K562 (cell line): ENCODE measurements around the gene CREB3L1. TPM values are rescaled to one million over a fixed set of nuclear protein-coding genes. Genes with fewer than 3 reads are reported as not detected.

ENCODE experiments used
- BHLHE40 ChIP-seq: IDR thresholded peaks from 2 replicates; pipeline ENCODE4 v1.6.1; 2011; ENCODE audit warnings: low read length, improper control_type of control experiment
- CCAR2 ChIP-seq: fragments of 200-400 bp; formaldehyde crosslinking; IDR thresholded peaks from 2 replicates; pipeline ENCODE4 v1.6.1; 2017; ENCODE audit warnings: mild to moderate bottlenecking, low read depth, low read length
- HMBOX1 ChIP-seq: sonication (generic); IDR thresholded peaks from 2 replicates; pipeline ENCODE4 v1.6.1; 2016
- KLF1 ChIP-seq: fragments of 450-650 bp; IDR thresholded peaks from 2 replicates; pipeline ENCODE4 v1.6.1; 2016; ENCODE audit warnings: missing genetic modification characterization, missing compliant biosample characterization
- LCOR ChIP-seq: sonication (generic); formaldehyde crosslinking; IDR thresholded peaks from 2 replicates; pipeline ENCODE4 v1.8.0; 2022; ENCODE audit warnings: mild to moderate bottlenecking, missing genetic modification reagents
- MECOM ChIP-seq: fragments of 250-450 bp; sonication (Bioruptor Pico); IDR thresholded peaks from 2 replicates; pipeline ENCODE4 v1.8.0; 2022; ENCODE audit warnings: inconsistent platforms
- PKNOX1 ChIP-seq: fragments of 450-650 bp; IDR thresholded peaks from 2 replicates; pipeline ENCODE4 v1.6.1; 2016
- POLR2AphosphoS5 ChIP-seq: IDR thresholded peaks from 2 replicates; pipeline ENCODE4 v1.6.1; 2011; ENCODE audit warnings: mild to moderate bottlenecking, low read depth, low read length, moderate library complexity; ENCODE audit not compliant: control insufficient read depth, insufficient read depth
- RBFOX2 ChIP-seq: fragments of 200-400 bp; formaldehyde crosslinking; IDR thresholded peaks from 2 replicates; pipeline ENCODE4 v1.6.1; 2017; ENCODE audit warnings: low read depth, mild to moderate bottlenecking, low read length, moderate library complexity
- TBP ChIP-seq: optimal IDR thresholded peaks from 2 replicates; pipeline ENCODE3; 2011; ENCODE audit warnings: low read depth, low read length, improper control_type of control experiment
- VEZF1 ChIP-seq: fragments of 200-800 bp; sonication (Bioruptor generic); IDR thresholded peaks from 2 replicates; pipeline ENCODE4 v1.6.1; 2017; ENCODE audit warnings: missing genetic modification characterization, missing compliant biosample characterization
- ZBTB40 ChIP-seq, 2 experiments: fragments of 450-650 bp in 1 of 2; sonication (generic) in 1 of 2; formaldehyde crosslinking in 1 of 2; IDR thresholded peaks; 2 replicates each; pipeline versions ENCODE4 v1.7.1 to v1.9.0; 2016 to 2022; ENCODE audit warnings: inconsistent platforms in 1 of 2, mild to moderate bottlenecking in 1 of 2, missing genetic modification reagents in 1 of 2
- ZNF589 ChIP-seq: fragments of 200-800 bp; sonication (Bioruptor generic); IDR thresholded peaks from 2 replicates; pipeline ENCODE4 v1.6.1; 2016; ENCODE audit warnings: low read depth, missing genetic modification characterization, missing compliant biosample characterization
- ZZZ3 ChIP-seq: fragments of 450-650 bp; IDR thresholded peaks from 2 replicates; pipeline ENCODE4 v1.6.1; 2016; ENCODE audit warnings: antibody characterized with exemption, mild to moderate bottlenecking, moderate library complexity
- polyA plus RNA-seq, 8 experiments: library from polyadenylated mRNA; depleted of rRNA in 4 of 8; stranded (reverse) in 5 of 8; unstranded in 3 of 8; fragments of >200 nt; fragmentation: Nextera tagmentation in 2 of 8; fragmentation: Illumina TruSeq in 1 of 8; extraction: Ambion mirVana in 2 of 8; extraction: Trizol in 1 of 8; gene quantifications; 2 replicates each; pipeline versions ENCODE4 v1.2.1 to v1.2.3, GENCODE V29; 2011 to 2014; ENCODE audit warnings: inconsistent platforms in 1 of 8, missing spikeins in 1 of 8
- total RNA-seq, 7 experiments: library from RNA; depleted of rRNA in 6 of 7; stranded (reverse); fragments of >200 nt in 6 of 7; fragmentation: Illumina TruSeq in 2 of 7; extraction: Trizol in 2 of 7; gene quantifications; 2 replicates each; pipeline versions ENCODE4 v1.2.1 to v1.2.3, GENCODE V29; 2011 to 2021; ENCODE audit warnings: low replicate concordance in 1 of 7

Gene CREB3L1
- total and polyA plus RNA-seq, 9 of the 15 experiments (the other 6 are each of a cell fraction or from before 2014, with no cell fraction given): 1.2 to 27.6 (median 3.7) TPM

- no peak; the same call in 1 of the 2 replicates for TF ChIP-seq POLR2AphosphoS5
- TF ChIP-seq ZZZ3: no peak
- TF ChIP-seq TBP: peak; percentile 25
- peak; percentile 34; the same call in 1 of the 2 replicates for TF ChIP-seq PKNOX1
- no peak for TF ChIP-seq ZBTB40 (IDR thresholded peaks at IDR 0.05)
- peak; percentile 60 for TF ChIP-seq ZBTB40 (CRISPR knock-in tag; IDR thresholded peaks at IDR 0.05)
- TF ChIP-seq KLF1 (tag): no peak
- peak; percentile 65; the same call in 1 of the 2 replicates for TF ChIP-seq LCOR (CRISPR knock-in tag)
- TF ChIP-seq HMBOX1: no peak
- TF ChIP-seq CCAR2: no peak
- TF ChIP-seq VEZF1 (CRISPR knock-in tag): no peak; the same call in 1 of the 2 replicates
- TF ChIP-seq RBFOX2: peak; percentile 83
- TF ChIP-seq ZNF589 (CRISPR knock-in tag): peak; percentile 9; the same call in 1 of the 2 replicates
- TF ChIP-seq BHLHE40: peak; percentile 64
- no peak for TF ChIP-seq MECOM (CRISPR knock-in tag)
Observed at GRCh38 chr11:46238967-46239800, 38.3 kb upstream of the CREB3L1 start (continued).
